Stimulated activated CD8-positive, alpha-beta memory T cell treated with anti-CD3 and anti-CD28 coated beads, Interleukin-4, amount 100 ng/mL, for 4 hours (primary cell): ENCODE results near the gene FZD1.

Experiments
- DNase-seq, 2 donors: peaks; one replicate each; pipeline ENCODE4 v3.0.0-alpha.2; 2020; ENCODE audit warnings: low read depth in 2 of 2, low spot score in 1 of 2

FZD1 gene

GRCh38 chr7:91264046-91264923 lies at the start of gene FZD1:
TSS of gene FZD1 (plus strand) at chr7:91264433. CDS start at chr7:91264881, 448 bp downstream.
- no peak for DNase-seq

GRCh38 chr7:91226411-91226810 lies 37.8 kb upstream of the FZD1 start:
- DNase-seq = no peak

GRCh38 chr7:91228327-91228726 lies 35.9 kb upstream of the FZD1 start:
- no peak for DNase-seq

GRCh38 chr7:91228927-91229558 lies 35.2 kb upstream of the FZD1 start:
- no peak for DNase-seq

- no peak for DNase-seq
Observed at GRCh38 chr7:91230100-91230499, 34.1 kb upstream of the FZD1 start.

GRCh38 chr7:91230503-91230902 lies 33.7 kb upstream of the FZD1 start:
- no peak for DNase-seq

GRCh38 chr7:91233212-91233611 lies 31.0 kb upstream of the FZD1 start:
- DNase-seq = no peak

- DNase-seq = no peak
Observed at GRCh38 chr7:91235211-91235832, 28.9 kb upstream of the FZD1 start.

- no peak for DNase-seq
Observed at GRCh38 chr7:91239171-91239604, 25.0 kb upstream of the FZD1 start.

GRCh38 chr7:91239772-91240171 lies 24.5 kb upstream of the FZD1 start:
- no peak for DNase-seq

GRCh38 chr7:91240376-91240941 lies 23.8 kb upstream of the FZD1 start:
- DNase-seq = no peak

GRCh38 chr7:91242097-91242844 lies 22.0 kb upstream of the FZD1 start:
- DNase-seq = no peak

GRCh38 chr7:91243591-91244301 lies 20.5 kb upstream of the FZD1 start:
- no peak for DNase-seq

GRCh38 chr7:91247500-91247899 lies 16.7 kb upstream of the FZD1 start:
- DNase-seq = no peak

GRCh38 chr7:91248996-91249395 lies 15.2 kb upstream of the FZD1 start:
- no peak for DNase-seq

GRCh38 chr7:91249506-91250233 lies 14.6 kb upstream of the FZD1 start:
- DNase-seq = no peak

GRCh38 chr7:91250706-91251105 lies 13.5 kb upstream of the FZD1 start:
- no peak for DNase-seq

- DNase-seq = no peak
Observed at GRCh38 chr7:91251877-91252276, 12.4 kb upstream of the FZD1 start.

GRCh38 chr7:91263384-91264045 lies 718 bp upstream of the FZD1 start:
- DNase-seq = no peak
